ENCODE data around the gene MX1. TPM values are rescaled to one million over a fixed set of nuclear protein-coding genes. Genes with fewer than 3 reads are reported as not detected.

Gene MX1
- total RNA-seq, 1 experiment from 2014 or later, result 1.2 TPM

- CTCF ChIA-PET, result no interaction called here
- no peak for TF ChIP-seq CTCF (conservative IDR thresholded peaks at IDR 0.05; ENCODE audit: low read depth, low read length)
- TF ChIP-seq EZH2 (IDR thresholded peaks at IDR 0.05; ENCODE audit: borderline replicate concordance, low read depth, low read length, poor library complexity, severe bottlenecking), result no peak
- no TSS peak for BruUV-seq (replicated peaks)
- intact Hi-C loops (cut with micrococcal nuclease; ENCODE audit: unreplicated experiment), result no loop called here
- Histone ChIP-seq H3K36me3 (ENCODE audit: insufficient read depth, low read length, poor library complexity, severe bottlenecking) (no peaks in the 10 kb centered on the region), H3K27ac (ENCODE audit: low read depth, low read length, poor library complexity, severe bottlenecking) (no peak overlapping the region), H3K27me3 (replicated peaks; ENCODE audit: insufficient read depth, low read depth, low read length, poor library complexity) (peaks cover 15% of the 10 kb centered on the region), H3K4me3 (ENCODE audit: low read depth, low read length, poor library complexity, severe bottlenecking) (no peak overlapping the region), H3K9me3 (ENCODE audit: low read depth, low read length, poor library complexity, severe bottlenecking) (no peaks in the 10 kb centered on the region), H3K4me1 (ENCODE audit: insufficient read depth, low read length, poor library complexity, severe bottlenecking) (no peaks in the 10 kb centered on the region)
- POLR2A ChIA-PET (ENCODE audit: low non-redundant PET), result no interaction called here
- DNase-seq (ENCODE audit: low spot score), result no peak
Measured at GRCh38 chr21:41429305-41429704, 3.3 kb downstream of the MX1 start.

GRCh38 chr21:41429925-41430491 is 4.0 kb downstream of the MX1 start:
- Histone ChIP-seq H3K27me3 (replicated peaks; ENCODE audit: insufficient read depth, low read depth, low read length, poor library complexity) (peaks cover 15% of the 10 kb centered on the region), H3K4me1 (ENCODE audit: insufficient read depth, low read length, poor library complexity, severe bottlenecking) (no peaks in the 10 kb centered on the region), H3K9me3 (ENCODE audit: low read depth, low read length, poor library complexity, severe bottlenecking) (peaks cover 3% of the 10 kb centered on the region), H3K4me3 (ENCODE audit: low read depth, low read length, poor library complexity, severe bottlenecking) (no peak overlapping the region), H3K36me3 (ENCODE audit: insufficient read depth, low read length, poor library complexity, severe bottlenecking) (no peaks in the 10 kb centered on the region), H3K27ac (ENCODE audit: low read depth, low read length, poor library complexity, severe bottlenecking) (no peak overlapping the region)
- CTCF ChIA-PET, result no interaction called here
- no peak for DNase-seq (ENCODE audit: low spot score)
- POLR2A ChIA-PET (ENCODE audit: low non-redundant PET), result no interaction called here
- TF ChIP-seq CTCF (conservative IDR thresholded peaks at IDR 0.05; ENCODE audit: low read depth, low read length) (no peak), EZH2 (IDR thresholded peaks at IDR 0.05; ENCODE audit: borderline replicate concordance, low read depth, low read length, poor library complexity, severe bottlenecking) (no peak)
- intact Hi-C loops (cut with micrococcal nuclease; ENCODE audit: unreplicated experiment), result no loop called here
- no TSS peak for BruUV-seq (replicated peaks)

DNA sequence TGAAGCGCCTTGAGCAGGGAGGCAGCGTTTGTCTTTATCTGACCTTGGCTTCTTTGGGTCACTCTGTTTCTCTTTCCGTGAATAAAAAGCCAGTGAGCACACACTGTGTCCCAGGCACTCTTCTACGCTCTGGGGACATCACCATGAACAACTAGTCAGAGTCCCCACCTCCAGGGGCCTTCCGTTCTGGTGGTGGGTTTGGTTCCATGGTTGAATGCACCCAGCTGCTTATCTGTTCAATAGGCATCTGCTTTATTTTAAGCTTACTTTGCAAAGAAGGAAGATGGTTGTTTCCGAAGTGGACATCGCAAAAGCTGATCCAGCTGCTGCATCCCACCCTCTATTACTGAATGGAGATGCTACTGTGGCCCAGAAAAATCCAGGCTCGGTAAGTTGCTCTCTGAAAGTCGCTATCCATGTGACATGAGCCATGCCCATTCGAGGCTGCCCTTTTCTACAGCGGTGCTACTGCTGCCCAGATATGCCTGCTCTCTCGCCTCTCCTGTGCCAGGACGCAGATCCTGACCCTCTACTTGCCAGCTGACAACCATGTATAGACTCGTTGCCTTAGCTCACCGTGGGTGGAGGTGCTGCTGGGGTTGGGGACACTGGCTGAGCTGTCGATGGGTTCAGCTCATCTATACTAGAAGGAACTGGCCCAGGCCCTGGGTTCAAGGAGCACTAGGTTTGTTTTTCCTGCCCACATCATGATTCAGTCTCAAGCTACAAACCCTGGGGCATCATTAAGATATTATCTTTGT is 5.9 kb downstream of the MX1 start:
- TF ChIP-seq EZH2 (IDR thresholded peaks at IDR 0.05; ENCODE audit: borderline replicate concordance, low read depth, low read length, poor library complexity, severe bottlenecking) (no peak), CTCF (conservative IDR thresholded peaks at IDR 0.05; ENCODE audit: low read depth, low read length) (no peak)

More for the DNA sequence above, 5.9 kb downstream of the MX1 start:
- no peaks in the 10 kb centered on the region for H3K4me1 ChIP-seq (ENCODE audit: insufficient read depth, low read length, poor library complexity, severe bottlenecking)
- CTCF ChIA-PET, result no interaction called here
- peaks cover 4% of the 10 kb centered on the region for H3K27me3 ChIP-seq (replicated peaks; ENCODE audit: insufficient read depth, low read depth, low read length, poor library complexity)
- POLR2A ChIA-PET (ENCODE audit: low non-redundant PET), result no interaction called here
- no peak for DNase-seq (ENCODE audit: low spot score)
- no TSS peak for BruUV-seq (replicated peaks)
- intact Hi-C loops (cut with micrococcal nuclease; ENCODE audit: unreplicated experiment), result no loop called here
- no peak overlapping the region for H3K4me3 ChIP-seq (ENCODE audit: low read depth, low read length, poor library complexity, severe bottlenecking)
- H3K9me3 ChIP-seq (ENCODE audit: low read depth, low read length, poor library complexity, severe bottlenecking), result peaks cover 7% of the 10 kb centered on the region
- H3K27ac ChIP-seq (ENCODE audit: low read depth, low read length, poor library complexity, severe bottlenecking), result no peak overlapping the region
- H3K36me3 ChIP-seq (ENCODE audit: insufficient read depth, low read length, poor library complexity, severe bottlenecking), result no peaks in the 10 kb centered on the region
